Right lung (tissue), 10 donors: ENCODE data around the gene TPGS1. TPM values are rescaled to one million over a fixed set of nuclear protein-coding genes. Genes with fewer than 3 reads are reported as not detected.
A peak's percentile ranks its signal among the peaks of the same experiment; 100 is the strongest.

ENCODE experiments used
- DNase-seq, 2 donors: peaks; one replicate each; pipeline ENCODE4 v3.0.0-alpha.2; 2013
- long read RNA-seq, 8 donors: transcript quantifications; one replicate each; lab custom pipeline, GENCODE V29; 2026
- polyA plus RNA-seq, 5 donors: library from polyadenylated mRNA; unstranded; fragments of 120-200 nt; gene quantifications; one replicate each; pipeline versions ENCODE4 v1.2.1 to v1.2.3, GENCODE V29; 2013; ENCODE audit warnings: inconsistent platforms in 1 of 5, low replicate concordance in 1 of 5; ENCODE audit not compliant: insufficient read length in 5 of 5, insufficient read depth in 1 of 5

TPGS1 gene, protein sequence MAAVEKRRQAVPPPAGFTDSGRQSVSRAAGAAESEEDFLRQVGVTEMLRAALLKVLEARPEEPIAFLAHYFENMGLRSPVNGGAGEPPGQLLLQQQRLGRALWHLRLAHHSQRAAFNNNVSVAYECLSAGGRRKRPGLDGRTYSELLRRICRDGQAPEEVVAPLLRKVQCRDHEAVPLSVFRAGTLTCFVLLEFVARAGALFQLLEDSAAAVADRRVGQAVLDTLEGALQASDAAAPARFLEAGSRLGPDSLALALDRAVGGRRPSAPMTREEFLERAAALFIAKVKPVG
- polyA plus RNA-seq = 10 to 100 TPM in 1 of 5 donors, 1 to 10 TPM in 4; 4.0 to 15.5 (median 6.6) TPM
- long read RNA-seq, donor 1, transcript TPGS1-201 (2 exons, 1,114 nt) = major isoform, 23 of 26 reads
- long read RNA-seq, donor 1, partial matches to known transcripts = 0 of 26 reads
- long read RNA-seq, donor 1, other reads (novel, unspliced or antisense) = 0 of 26 reads
- long read RNA-seq, donor 2, transcript TPGS1-201 (2 exons, 1,114 nt) = major isoform, 12 of 13 reads
- long read RNA-seq, donor 2, partial matches to known transcripts = 0 of 13 reads
- long read RNA-seq, donor 2, other reads (novel, unspliced or antisense) = 0 of 13 reads
- long read RNA-seq, donor 3, transcript TPGS1-201 (2 exons, 1,114 nt) = major isoform, 15 of 17 reads
- long read RNA-seq, donor 3, partial matches to known transcripts = 0 of 17 reads
- long read RNA-seq, donor 3, other reads (novel, unspliced or antisense) = 0 of 17 reads
- long read RNA-seq, donor 4, transcript TPGS1-201 (2 exons, 1,114 nt) = major isoform, 15 of 18 reads
- long read RNA-seq, donor 4, partial matches to known transcripts = 0 of 18 reads
- long read RNA-seq, donor 4, other reads (novel, unspliced or antisense) = 0 of 18 reads
- long read RNA-seq, donor 5, transcript TPGS1-201 (2 exons, 1,114 nt) = major isoform, 23 of 25 reads
- long read RNA-seq, donor 5, partial matches to known transcripts = 0 of 25 reads
- long read RNA-seq, donor 5, other reads (novel, unspliced or antisense) = 0 of 25 reads
- long read RNA-seq, donor 6, transcript TPGS1-202 (1 exons, 2,873 nt) = minor isoform, 6 of 22 reads
- long read RNA-seq, donor 6, transcript TPGS1-201 (2 exons, 1,114 nt) = major isoform, 16 of 22 reads
- long read RNA-seq, donor 6, partial matches to known transcripts = 0 of 22 reads
- long read RNA-seq, donor 6, other reads (novel, unspliced or antisense) = 0 of 22 reads
- long read RNA-seq, donor 7, transcript TPGS1-201 (2 exons, 1,114 nt) = major isoform, 14 of 16 reads
- long read RNA-seq, donor 7, partial matches to known transcripts = 0 of 16 reads
- long read RNA-seq, donor 7, other reads (novel, unspliced or antisense) = 0 of 16 reads
- long read RNA-seq, donor 8, transcript TPGS1-201 (2 exons, 1,114 nt) = major isoform, 6 of 6 reads
- long read RNA-seq, donor 8, partial matches to known transcripts = 0 of 6 reads
- long read RNA-seq, donor 8, other reads (novel, unspliced or antisense) = 0 of 6 reads

DNA sequence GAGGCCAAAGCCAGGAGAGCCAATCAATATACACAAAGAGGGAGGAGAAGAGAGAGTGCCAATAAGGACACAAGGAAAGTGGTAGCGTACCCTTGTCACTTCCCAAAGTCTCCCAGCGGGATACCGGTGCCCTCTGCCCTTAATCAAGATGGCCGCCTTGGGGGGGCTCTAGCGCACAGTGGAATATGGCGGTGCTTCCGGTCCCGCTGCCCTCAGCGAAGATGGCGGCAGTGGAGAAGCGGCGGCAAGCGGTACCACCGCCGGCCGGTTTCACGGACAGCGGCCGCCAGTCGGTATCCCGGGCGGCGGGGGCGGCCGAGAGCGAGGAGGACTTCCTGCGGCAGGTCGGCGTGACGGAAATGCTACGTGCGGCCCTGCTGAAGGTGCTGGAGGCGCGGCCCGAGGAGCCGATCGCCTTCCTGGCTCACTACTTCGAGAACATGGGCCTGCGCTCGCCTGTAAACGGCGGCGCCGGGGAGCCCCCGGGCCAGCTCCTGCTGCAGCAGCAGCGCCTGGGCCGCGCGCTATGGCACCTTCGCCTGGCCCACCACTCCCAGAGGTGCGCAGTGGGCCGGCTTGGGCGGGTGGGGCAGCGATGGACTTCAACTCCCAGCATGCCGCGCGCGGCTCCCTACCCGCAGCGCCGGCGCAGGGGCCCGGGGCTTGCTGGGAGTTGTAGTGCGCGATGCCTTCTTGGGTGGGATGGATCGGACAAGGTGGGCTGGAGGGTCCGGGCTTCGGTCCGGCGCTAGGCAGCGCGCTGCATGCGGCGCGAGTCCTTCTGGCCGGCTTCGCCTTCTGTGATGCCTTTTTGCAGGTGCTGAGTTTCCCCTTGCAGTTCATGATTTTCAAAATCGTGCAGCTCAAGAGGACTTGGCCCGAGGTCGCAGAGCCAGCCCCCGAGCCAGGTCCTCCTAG lies at the start of gene TPGS1:
Gene TPGS1 (plus strand): TSS at position 212 of the 918 bp plus-strand sequence. CDS start 10 bp downstream, at position 222.
- no peak for DNase-seq

DNA sequence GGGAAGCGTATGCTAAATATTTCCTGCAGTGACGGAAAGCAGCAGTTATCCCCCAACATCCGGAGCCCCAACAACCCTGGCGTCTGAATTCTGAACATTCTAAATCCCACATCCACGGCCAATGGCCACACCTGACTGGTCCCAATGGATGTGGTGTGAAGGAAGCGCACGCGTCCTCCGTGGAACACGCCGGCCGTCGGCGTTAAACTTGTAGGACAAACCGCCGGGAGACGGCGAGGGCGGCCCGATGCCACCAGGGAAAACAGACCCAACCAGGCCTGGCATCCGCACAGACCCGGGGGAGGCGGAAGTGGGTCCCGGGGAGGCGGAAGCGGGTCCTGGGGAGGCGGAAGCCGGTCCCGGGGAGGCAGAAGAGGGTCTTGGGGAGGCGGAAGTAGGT lies 49.7 kb upstream of the TPGS1 start:
- no peak for DNase-seq

DNA sequence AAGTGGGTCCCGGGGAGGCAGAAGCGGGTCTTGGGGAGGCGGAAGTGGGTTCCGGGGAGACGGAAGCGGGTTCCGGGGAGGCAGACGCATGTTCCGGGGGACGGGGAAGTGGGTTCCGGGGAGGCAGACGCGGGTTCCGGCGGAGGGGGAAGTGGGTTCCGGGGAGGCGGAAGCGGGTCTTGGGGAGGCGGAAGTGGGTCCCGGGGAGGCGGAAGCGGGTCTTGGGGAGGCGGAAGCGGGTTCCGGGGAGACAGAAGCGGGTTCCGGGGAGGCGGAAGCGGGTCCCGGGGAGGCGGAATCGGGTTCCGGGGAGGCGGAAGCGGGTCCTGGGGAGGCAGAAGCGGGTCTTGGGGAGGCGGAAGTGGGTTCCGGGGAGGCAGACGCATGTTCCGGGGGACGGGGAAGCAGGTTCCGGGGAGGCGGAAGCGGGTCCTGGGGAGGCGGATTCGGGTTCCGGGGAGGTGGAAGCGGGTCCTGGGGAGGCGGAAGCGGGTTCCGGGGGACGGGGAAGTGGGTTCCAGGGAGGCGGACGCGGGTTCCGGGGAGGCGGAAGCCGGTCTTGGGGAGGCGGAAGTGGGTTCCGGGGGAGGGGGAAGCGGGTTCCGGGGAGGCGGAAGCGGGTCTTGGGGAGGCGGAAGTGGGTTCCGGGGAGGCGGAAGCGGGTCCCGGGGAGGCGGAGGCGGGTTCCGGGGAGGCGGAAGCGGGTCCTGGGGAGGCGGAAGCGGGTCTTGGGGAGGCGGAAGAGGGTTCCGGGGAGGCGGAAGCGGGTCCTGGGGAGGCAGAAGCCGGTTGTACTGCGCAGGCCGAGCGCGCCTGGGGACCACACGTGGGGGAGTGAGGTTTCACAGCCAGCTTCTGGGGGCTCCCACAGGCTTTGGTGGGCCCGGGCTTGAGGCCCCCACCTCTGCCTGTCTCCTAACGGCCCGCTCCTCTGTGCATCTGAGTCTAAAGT lies 48.9 kb upstream of the TPGS1 start:
- DNase-seq = no peak

DNA sequence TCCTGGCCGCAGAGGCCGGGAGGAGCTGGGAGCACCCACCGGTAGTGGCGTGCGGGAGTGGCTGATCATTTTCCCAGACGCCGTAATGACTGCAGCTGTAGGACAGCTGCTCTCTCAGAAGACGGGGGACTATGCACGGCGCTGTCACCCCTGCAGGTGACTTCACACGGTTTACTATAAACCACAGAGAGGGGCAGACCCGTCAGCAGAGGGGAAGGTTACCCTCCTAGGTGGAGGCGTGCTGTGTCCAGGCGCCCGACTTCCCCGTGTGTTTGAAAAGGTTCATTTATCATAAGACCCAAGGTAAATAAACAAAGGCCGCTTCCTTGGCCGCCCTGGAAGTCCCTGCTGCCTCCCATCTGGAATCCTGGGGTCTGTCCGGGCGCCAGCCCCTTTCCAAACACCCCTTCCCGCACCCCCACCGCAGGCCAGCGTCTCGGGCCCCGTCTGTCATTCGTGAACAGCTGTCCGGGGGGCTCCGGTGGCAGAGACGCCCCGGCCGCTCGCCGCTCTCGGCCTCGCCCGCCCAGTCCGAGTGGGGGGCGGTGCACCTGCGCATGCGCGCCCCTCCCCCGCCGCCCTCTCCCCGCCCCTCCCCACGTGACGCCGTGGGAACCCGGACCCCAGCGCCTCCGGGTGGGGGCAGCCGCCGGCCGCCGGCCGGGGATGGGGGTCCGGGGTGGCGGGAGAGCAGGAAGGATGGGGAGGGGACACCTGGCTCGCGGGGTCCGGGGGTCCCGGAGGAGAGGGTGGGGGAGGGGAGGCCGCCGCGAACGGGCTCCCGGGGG lies 47.4 kb upstream of the TPGS1 start:
- peak; percentile 32 to 59 for DNase-seq

DNA sequence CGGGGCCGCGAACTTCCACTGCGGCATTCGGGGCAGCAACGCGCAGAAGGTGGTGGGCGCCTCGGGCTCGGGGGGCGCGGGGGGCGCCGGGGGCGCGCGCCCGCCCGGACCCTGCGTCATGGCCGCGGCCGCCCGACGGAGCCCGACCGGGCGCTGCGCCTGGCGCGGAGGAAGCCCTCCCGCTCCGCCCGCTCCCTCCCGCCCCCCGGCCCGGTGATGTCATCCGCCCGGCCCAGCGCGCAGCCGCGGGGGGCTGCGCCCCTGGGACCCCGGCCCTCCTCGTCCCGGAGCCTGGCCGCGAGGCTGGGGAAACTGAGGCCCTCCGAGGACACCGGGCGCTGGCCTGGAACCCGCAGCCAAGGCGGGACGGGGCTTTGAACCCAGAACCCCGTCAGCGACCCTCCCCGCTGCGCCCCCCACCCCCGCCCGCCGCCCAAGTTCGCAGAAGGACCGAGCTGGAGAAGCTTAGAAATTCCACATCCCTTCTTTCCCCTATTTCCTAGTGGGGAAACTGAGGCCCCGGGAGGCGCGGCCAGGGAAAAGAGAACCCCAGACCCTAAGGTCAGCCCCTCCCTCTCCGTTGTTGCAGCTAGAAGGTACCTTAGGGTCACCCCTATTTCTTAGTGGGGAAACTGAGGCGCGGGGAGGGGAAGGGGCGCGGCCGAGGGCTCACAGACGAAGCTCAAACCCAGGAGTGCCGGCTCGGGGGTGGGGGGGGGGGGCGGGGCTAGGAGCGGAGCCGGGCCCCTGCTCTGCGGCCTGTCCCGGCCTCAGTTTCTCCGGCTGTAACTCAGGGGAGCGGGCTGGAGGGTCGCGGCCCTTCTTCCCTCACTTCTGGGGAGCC lies 46.2 kb upstream of the TPGS1 start, which contains the start of gene SHC2:
Gene SHC2 (minus strand): TSS at position 157 of the 844 bp plus-strand sequence. CDS start 37 bp downstream, at position 120.
- DNase-seq = peak in 1 of 2 donors; percentile 33

DNA sequence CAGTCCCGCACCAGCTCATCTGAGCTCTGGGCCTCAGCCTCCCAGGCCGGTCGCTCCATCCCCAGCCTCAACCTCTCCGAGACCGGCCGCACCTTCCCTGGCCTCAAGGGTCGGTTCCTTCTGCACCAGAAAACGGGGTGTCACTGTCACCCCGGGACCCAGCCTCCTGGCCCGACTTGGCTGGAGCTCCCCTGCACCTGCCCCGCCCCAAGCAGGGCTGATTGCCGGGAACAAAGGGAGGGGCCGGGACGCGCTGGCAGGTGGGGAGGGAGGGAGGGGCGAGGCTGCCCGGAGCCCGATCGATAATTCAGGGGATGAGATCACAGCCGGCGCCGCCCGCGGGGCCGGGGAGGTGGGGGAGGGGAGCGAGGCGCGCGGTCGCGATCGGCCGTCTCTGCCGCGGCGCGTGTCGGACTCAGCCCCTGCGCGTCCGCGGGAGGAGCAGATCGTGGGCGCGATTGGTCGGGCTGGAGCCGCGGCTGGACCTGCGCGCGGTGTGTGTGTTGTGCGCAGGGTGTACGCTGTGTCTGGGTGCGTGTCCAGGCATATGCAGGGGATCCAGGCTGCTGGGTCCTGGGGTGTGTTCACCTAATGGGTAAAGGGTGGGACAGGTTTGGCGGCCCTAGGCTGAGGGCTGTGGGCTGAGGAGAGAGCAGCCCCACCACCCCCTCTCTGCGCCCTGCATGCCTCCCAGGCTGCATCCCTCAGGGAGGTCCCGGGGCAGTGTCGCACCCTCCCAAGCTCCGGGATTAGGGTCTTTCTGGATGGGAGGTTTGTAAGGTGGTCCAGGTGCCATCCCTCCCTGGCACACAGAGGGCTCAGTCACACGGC lies 45.4 kb upstream of the TPGS1 start:
- DNase-seq = no peak

DNA sequence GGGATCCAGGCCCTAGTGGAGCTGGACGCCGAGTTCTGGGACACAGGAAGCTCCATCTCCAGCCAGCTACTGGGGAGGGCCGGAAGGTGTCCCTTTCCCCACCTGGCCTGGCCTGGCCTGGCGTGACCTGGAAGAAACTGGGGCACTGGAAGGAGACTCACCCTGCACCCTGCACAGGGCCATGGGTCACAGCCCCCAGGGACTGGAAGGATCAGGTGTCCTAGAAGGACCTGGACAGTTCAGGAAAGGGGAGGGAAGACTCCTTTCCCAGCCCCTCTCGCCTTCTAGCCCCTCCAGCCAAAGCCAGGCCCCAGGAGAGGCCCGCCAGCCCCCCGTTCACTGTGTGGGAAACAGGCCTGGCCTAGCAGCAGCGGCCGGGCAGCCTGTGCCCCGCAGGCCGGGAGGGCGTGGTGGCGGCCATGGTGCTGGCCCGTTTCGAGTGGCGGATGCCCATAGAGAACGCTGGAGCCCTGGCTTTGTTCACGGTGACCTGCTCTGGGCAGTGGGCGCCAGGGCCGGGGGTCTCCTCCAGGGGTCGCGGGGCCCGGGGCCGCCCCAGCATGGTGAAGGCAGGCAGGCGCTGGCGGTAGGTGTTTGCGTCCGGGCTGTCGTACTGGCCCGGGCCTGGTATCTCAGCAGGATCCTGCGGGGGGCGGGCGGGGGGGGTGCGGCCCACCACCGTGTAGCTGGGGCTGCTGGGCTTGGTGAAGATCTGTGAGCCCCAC lies 43.7 kb upstream of the TPGS1 start:
- DNase-seq = no peak

DNA sequence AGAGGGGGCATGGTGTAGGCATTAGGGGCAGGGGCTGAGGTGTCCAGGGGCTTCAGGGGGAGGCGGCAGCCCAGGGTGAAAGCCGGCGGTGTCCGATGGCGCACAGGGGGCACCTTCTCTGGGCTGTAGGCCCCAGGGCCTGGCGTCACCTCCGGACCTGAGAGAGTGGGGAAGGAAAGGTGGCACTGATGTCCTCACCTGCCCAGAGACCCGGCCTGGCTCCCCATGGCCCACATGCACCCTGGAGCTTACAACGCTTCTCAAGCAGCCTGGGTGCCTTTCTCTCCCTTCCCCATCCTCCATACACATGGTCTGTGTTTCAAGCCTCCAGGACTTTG lies 43.1 kb upstream of the TPGS1 start:
- DNase-seq = no peak

DNA sequence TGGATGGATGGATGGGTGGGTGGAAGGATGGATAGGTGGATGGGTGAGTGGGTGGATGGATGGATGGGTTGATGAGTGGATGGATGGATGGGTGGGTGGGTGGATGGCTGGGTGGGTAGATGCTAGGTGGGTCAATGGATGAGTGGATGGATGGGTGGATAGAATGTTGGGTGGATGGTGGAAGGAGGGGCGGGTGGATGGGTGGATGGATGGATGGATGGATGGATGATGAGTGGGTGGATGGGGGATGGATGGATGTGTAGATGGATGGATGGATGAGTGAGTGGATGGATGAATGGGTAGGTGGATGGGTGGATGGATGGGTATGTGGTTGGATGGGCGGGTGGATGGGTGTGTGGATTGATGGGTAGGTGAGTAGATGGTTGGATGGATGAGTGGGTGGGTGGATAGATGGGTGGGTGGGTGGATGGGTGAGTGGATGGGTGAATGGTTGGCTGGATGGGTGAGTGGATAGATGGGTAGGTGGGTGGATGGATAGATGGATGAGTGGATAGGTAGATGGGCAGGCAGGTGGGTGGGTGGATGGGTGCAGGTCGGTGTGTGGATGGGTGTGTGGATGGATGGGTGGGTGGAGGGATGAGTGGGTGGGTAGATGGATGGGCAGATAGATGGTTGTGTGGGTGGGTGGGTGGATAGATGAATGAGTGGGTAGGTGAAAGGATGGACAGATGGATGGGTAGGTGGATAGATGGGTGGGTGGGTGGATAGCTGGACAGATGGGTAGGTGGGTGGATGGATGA lies 42.1 kb upstream of the TPGS1 start:
- DNase-seq = no peak

DNA sequence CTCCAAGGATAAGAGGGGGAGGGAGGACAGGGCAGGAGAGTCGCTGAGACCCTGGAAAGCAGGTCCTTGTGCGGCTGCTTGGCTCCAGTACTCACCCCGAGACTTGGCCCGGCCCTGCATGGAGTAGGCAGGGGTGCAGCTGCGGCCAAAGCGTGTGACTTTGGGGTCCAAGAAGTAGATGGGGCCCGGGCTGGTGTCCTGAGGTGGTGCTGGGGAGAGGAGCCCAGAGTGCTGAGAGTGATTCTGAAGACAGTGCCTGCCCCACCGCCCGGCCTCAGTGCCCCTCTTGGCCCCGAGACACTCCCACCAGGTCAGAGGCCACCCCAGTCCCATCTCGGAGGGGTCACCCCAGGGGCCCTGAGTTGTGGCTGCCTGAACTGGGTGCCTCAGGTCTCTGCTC lies 39.7 kb upstream of the TPGS1 start:
- DNase-seq = no peak

DNA sequence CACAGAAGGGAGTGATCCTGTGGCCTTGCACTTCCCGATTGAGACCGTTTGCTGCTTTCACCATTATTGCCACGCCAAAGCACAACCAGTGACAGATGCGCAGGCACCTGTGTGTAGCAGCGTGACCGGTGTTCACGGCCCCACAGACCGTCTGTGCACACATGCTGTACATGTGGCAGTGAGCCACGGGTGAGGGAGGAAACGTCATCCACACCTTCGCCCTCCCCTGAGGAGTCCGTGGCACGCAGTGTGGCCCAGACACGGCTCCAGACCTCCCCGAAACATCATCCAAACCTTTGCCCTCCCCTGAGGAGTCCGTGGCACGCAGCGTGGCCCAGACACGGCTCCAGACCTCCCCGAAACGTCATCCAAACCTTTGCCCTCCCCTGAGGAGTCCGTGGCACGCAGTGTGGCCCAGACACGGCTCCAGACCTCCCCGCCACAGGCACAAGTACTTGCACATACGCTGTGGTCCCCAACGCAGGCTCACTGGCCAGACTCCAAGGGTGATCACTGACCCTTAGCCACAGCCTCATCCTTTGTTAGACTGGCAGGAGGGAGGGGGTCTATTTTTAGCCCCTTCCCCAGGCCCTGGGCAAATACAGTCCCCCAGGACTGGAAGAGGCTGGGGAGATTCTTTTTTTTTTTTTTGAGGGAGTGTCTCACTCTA lies 38.6 kb upstream of the TPGS1 start:
- DNase-seq = no peak

DNA sequence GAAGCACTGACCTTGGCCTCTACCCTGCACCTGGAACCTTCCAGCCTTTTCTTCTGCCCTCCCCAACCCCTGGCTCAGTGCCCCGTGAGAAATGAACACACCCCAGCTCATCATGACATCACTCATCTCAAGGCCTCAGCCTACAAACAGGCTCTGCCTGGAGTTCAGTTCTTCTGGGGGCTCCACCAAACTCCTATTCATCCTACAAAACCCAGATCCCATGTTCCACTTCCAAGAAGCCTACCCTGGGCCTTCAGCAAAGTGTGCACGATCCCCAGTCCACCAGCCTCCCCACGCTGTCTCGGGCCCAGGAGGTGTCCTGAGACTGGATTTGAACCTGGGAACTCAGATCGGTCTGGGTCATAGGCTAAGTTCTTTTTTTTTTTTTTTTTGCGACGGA lies 37.5 kb upstream of the TPGS1 start:
- no peak for DNase-seq

DNA sequence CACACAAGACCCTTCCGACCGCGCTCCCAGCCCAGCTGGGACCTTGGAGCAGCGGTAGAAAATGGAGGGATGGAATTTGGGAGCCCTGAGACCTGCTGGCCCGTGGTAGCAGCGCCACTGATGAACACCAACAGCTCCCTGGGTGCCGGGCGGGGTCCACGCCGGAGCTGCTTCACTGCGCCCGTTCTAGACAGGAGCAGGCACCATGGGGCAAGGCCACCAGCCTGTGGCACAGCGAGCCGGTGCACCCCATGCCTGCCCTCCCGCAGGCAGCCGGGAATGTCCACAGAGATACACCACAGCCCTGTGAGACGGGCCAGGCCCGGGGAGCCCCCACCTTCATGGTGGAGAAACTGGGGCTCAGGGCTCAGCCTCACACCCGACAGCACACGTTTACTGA lies 36.6 kb upstream of the TPGS1 start:
- no peak for DNase-seq
